H1 (cell line): Measurements from ENCODE around the gene PNCK.

ENCODE experiments used
- ATF3 ChIP-seq: IDR thresholded peaks from 2 replicates; pipeline ENCODE4 v1.6.1; 2011; ENCODE audit warnings: low read depth, mild to moderate bottlenecking, low read length; ENCODE audit not compliant: insufficient read depth
- BACH1 ChIP-seq: IDR thresholded peaks from 2 replicates; pipeline ENCODE4 v1.6.1; 2012; ENCODE audit warnings: low read length, improper control_type of control experiment
- CEBPB ChIP-seq: IDR thresholded peaks from 2 replicates; pipeline ENCODE4 v1.6.1; 2012; ENCODE audit warnings: low read depth, low read length
- CTCF ChIP-seq, 3 experiments: IDR thresholded peaks; 1 replicate in 2 of 3; 2 replicates in 1 of 3; pipeline versions ENCODE4 v1.5.1 to v1.6.1; 2011; ENCODE audit warnings: low read length in 3 of 3, mild to moderate bottlenecking in 3 of 3, inconsistent platforms in 2 of 3, low read depth in 1 of 3, moderate library complexity in 1 of 3; ENCODE audit not compliant: insufficient read depth in 1 of 3; ENCODE audit errors: control extremely low read depth in 1 of 3
- POLR2A ChIP-seq, 2 experiments: IDR thresholded peaks; 1 replicate in 1 of 2; 2 replicates in 1 of 2; pipeline ENCODE4 v1.6.1; 2011; ENCODE audit warnings: low read depth in 2 of 2, low read length in 2 of 2, mild to moderate bottlenecking in 2 of 2; ENCODE audit errors: control extremely low read depth in 1 of 2
- POLR2AphosphoS5 ChIP-seq: IDR thresholded peaks from 2 replicates; pipeline ENCODE4 v1.6.1; 2011; ENCODE audit warnings: low read depth, low read length
- SIX5 ChIP-seq: IDR thresholded peaks from 2 replicates; pipeline ENCODE4 v1.6.1; 2011; ENCODE audit warnings: mild to moderate bottlenecking, low read depth, low read length

GRCh38 chrX:153667281-153667955, 6.2 kb downstream of the PNCK start:
- no peak for TF ChIP-seq BACH1
- TF ChIP-seq CTCF (IDR thresholded peaks at IDR 0.05; ENCODE audit: control extremely low read depth in 1 of 3, insufficient read depth in 1 of 3, low read depth in 1 of 3, low read length in 3 of 3), result no peak
- no peak for TF ChIP-seq POLR2A (IDR thresholded peaks at IDR 0.05; ENCODE audit: control extremely low read depth in 1 of 2, low read depth in 2 of 2, low read length in 2 of 2)
- TF ChIP-seq POLR2AphosphoS5, result no peak
- no peak for TF ChIP-seq CEBPB
- no peak for TF ChIP-seq ATF3
- TF ChIP-seq SIX5, result no peak
